ENCODE measurements around the gene CNOT6.

DNA sequence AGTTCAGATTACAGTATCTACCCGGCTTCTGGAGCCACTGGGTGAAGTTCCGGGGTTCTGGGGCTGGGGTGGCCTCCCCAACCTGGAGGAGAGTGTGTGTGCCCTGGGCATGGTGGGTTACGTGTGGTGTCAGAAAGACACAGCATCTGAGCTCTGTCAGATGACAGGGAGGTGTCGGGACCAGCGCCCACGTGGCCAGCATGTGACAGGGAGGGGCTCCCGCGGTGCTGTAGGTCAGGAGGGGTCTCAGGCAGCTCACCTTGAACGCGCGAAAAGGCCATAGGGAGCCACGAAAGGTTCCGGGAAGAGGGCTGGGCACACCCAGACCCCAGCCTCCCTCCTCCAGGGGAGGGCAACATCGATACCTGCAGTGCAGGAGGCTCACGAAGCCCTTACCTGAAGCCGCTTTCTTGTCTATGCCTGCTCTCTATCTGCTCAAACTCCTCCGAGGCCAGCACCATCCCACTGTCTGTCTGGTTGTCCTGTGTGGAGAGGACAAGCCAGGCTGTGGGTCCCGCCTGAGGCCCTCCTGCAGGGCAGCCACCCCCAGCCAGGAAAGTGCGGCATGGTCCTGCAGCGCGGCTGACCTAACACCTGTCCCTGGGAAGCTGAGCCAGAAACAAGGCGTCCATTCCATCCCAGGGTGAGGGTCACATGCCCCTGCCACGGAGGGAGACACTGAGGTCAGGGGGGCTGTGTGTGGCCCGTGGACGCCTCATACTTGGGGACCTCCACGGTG, 114.6 kb downstream of the CNOT6 start:
- no peak for TF ChIP-seq PATZ1 (CRISPR knock-in tag; IDR thresholded peaks at IDR 0.05; ENCODE audit: borderline replicate concordance)
- no peak for TF ChIP-seq SNAI2 (CRISPR knock-in tag; IDR thresholded peaks at IDR 0.05)
- TF ChIP-seq ZFP3 (CRISPR knock-in tag; IDR thresholded peaks at IDR 0.05) = no peak
- no peak for TF ChIP-seq RARB (CRISPR knock-in tag; IDR thresholded peaks at IDR 0.05)
- TF ChIP-seq ARNTL (CRISPR knock-in tag; IDR thresholded peaks at IDR 0.05; ENCODE audit: borderline replicate concordance, low read depth) = no peak
- no peak for TF ChIP-seq ZNF8 (CRISPR knock-in tag; IDR thresholded peaks at IDR 0.05)
- no peak for TF ChIP-seq TCF4 (CRISPR knock-in tag; IDR thresholded peaks at IDR 0.05; ENCODE audit: borderline replicate concordance)
- TF ChIP-seq ZC3H10 (CRISPR knock-in tag; IDR thresholded peaks at IDR 0.05) = no peak
- no peak for TF ChIP-seq POU6F1 (CRISPR knock-in tag; IDR thresholded peaks at IDR 0.05; ENCODE audit: borderline replicate concordance, low read depth)
- TF ChIP-seq CREB5 (CRISPR knock-in tag; IDR thresholded peaks at IDR 0.05; ENCODE audit: low read depth) = no peak
- no peak for TF ChIP-seq GLIS3 (CRISPR knock-in tag; IDR thresholded peaks at IDR 0.05)
- TF ChIP-seq BACH2 (CRISPR knock-in tag; IDR thresholded peaks at IDR 0.05; ENCODE audit: borderline replicate concordance) = no peak
- TF ChIP-seq ZFP30 (CRISPR knock-in tag; IDR thresholded peaks at IDR 0.05) = no peak
- TF ChIP-seq, protein P1, sequence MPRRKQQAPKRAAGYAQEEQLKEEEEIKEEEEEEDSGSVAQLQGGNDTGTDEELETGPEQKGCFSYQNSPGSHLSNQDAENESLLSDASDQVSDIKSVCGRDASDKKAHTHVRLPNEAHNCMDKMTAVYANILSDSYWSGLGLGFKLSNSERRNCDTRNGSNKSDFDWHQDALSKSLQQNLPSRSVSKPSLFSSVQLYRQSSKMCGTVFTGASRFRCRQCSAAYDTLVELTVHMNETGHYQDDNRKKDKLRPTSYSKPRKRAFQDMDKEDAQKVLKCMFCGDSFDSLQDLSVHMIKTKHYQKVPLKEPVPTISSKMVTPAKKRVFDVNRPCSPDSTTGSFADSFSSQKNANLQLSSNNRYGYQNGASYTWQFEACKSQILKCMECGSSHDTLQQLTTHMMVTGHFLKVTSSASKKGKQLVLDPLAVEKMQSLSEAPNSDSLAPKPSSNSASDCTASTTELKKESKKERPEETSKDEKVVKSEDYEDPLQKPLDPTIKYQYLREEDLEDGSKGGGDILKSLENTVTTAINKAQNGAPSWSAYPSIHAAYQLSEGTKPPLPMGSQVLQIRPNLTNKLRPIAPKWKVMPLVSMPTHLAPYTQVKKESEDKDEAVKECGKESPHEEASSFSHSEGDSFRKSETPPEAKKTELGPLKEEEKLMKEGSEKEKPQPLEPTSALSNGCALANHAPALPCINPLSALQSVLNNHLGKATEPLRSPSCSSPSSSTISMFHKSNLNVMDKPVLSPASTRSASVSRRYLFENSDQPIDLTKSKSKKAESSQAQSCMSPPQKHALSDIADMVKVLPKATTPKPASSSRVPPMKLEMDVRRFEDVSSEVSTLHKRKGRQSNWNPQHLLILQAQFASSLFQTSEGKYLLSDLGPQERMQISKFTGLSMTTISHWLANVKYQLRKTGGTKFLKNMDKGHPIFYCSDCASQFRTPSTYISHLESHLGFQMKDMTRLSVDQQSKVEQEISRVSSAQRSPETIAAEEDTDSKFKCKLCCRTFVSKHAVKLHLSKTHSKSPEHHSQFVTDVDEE (CRISPR knock-in tag; IDR thresholded peaks at IDR 0.05) = no peak
